ENCODE results near the gene GPR27. TPM values are rescaled to one million over a fixed set of nuclear protein-coding genes. Genes with fewer than 3 reads are reported as not detected.

GPR27 gene
- total RNA-seq, 1 experiment from 2014 or later, result 15.5 TPM

DNA sequence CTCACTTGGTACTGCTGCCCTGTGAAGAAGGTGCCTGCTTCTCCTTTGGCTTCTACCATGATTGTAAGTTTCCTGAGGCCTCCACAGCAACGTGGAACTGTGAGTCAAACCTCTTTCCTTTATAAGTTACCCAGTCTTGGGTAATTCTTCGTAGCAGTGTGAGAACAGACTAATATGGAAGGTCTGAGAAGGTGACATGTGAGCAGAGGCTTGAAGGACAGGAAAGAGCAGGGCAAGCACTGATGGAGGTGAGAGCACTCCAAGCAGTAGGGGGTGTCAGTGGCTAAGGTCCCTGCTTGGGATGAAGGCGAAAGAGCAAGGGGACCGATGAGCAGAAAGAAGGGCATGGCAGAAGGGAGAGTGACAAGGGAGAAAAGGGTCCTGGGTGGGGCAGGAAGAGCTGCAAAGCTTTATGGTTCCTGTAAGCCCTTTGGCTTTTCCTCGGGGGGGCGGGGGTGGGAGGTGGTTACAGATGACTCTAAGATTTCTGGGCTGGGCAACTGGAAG is 32.0 kb upstream of the GPR27 start:
- no peaks in the 10 kb centered on the region for H3K79me2 ChIP-seq (ENCODE audit: insufficient read depth, low read length)
- H3T11ph ChIP-seq (ENCODE audit: low read length), result no peak overlapping the region
- no peak overlapping the region for H4K8ac ChIP-seq (replicated peaks; ENCODE audit: insufficient read length, low read depth, low read length)
- no peak overlapping the region for H3K4me3 Mint-ChIP-seq
- peaks cover 6% of the 10 kb centered on the region; the same call in 1 of the 2 replicates for H3K27me3 ChIP-seq (ENCODE audit: insufficient read depth, low read length)
- no peak for TF ChIP-seq CTCF (conservative IDR thresholded peaks at IDR 0.05)
- H3K79me1 ChIP-seq (ENCODE audit: insufficient read depth, low read depth, low read length, poor library complexity, severe bottlenecking), result no peaks in the 10 kb centered on the region
- H3K4me2 ChIP-seq (ENCODE audit: insufficient read depth, insufficient read length, low read length), result no peak overlapping the region
- no CpG with 5 or more reads among the region's 6 CpGs for WGBS (ENCODE audit: extremely low coverage, insufficient read length, low lambda C conversion rate)
- no peak overlapping the region for H3K27ac ChIP-seq (ENCODE audit: insufficient read length, low read depth, low read length)
- H4K20me1 ChIP-seq (ENCODE audit: control insufficient read depth, insufficient read depth, insufficient read length), result no peaks in the 10 kb centered on the region
- no peak overlapping the region for H2BK15ac ChIP-seq (ENCODE audit: low read depth, low read length)
- H3K56ac ChIP-seq (ENCODE audit: insufficient read length, low read depth, low read length), result no peak overlapping the region
- no peak overlapping the region for H4K5ac ChIP-seq (ENCODE audit: insufficient read length, low read depth, low read length)
- no peak overlapping the region for H3K23ac ChIP-seq (ENCODE audit: insufficient read length, low read depth, low read length)
- H2BK12ac ChIP-seq (ENCODE audit: insufficient read length, low read depth, low read length), result no peak overlapping the region
- H2BK20ac ChIP-seq (ENCODE audit: low read depth, low read length, poor library complexity, severe bottlenecking), result no peak overlapping the region
- H3K36me3 Mint-ChIP-seq (ENCODE audit: insufficient read depth in 1 of 3, low read depth in 3 of 3), result 0 out of 7 replicates have a peak, but pooled peaks cover 0 to 4% (median 0%) of the 10 kb centered on the region in 3 experiments
- H2BK120ac ChIP-seq (ENCODE audit: low read depth, low read length, poor library complexity, severe bottlenecking), result no peak overlapping the region
- H3K4me1 Mint-ChIP-seq, result peaks cover 12 to 16% of the 10 kb centered on the region in 2 experiments
- H3K27me3 Mint-ChIP-seq (ENCODE audit: low read depth), result peaks cover 38% of the 10 kb centered on the region
- H3K23me2 ChIP-seq (ENCODE audit: insufficient read length, low read depth, low read length, poor library complexity, severe bottlenecking), result peaks cover 9% of the 10 kb centered on the region
- no peak overlapping the region for H2AK5ac ChIP-seq (ENCODE audit: insufficient read length, low read length)
- no peak overlapping the region for H3K9ac ChIP-seq (ENCODE audit: extremely low read depth, insufficient read length, low read length)
- no peak overlapping the region for H3K27ac Mint-ChIP-seq
- no peak for DNase-seq
- H3K9me3 ChIP-seq (ENCODE audit: control insufficient read depth, low read depth, low read length), result no peaks in the 10 kb centered on the region
- no peak overlapping the region for H3K14ac ChIP-seq (ENCODE audit: insufficient read depth, low read length)
- no peaks in the 10 kb centered on the region for H3K9me3 Mint-ChIP-seq
- no peak overlapping the region for H2BK5ac ChIP-seq (ENCODE audit: insufficient read length, low read length)
- no peaks in the 10 kb centered on the region for H3K4me1 ChIP-seq (ENCODE audit: insufficient read depth, low read length)
- no peak overlapping the region for H2AFZ ChIP-seq (ENCODE audit: low read length)
- H4K91ac ChIP-seq (ENCODE audit: insufficient read length, low read depth, low read length), result no peak overlapping the region
- H3K4ac ChIP-seq (ENCODE audit: low read depth, low read length), result no peak overlapping the region
- H3K18ac ChIP-seq (ENCODE audit: insufficient read length, low read depth, low read length), result no peak overlapping the region

Data from H9 (cell line).